Activated CD4-positive, alpha-beta T cell treated with anti-CD3 and anti-CD28 coated beads, Interleukin-2, amount 50 U/mL, for 1 hour (primary cell): ENCODE measurements around the gene SLC30A10.
"Not testable (repeated sequence)": the region's sequence is repeated elsewhere in the genome, so short reads cannot be mapped to it uniquely, and the experiment has no call there.

Experiments used
- DNase-seq: peaks from one replicate; pipeline ENCODE4 v3.0.0-alpha.2; 2020

SLC30A10 gene

GRCh38 chr1:219927956-219928790 is at the start of gene SLC30A10:
TSS of gene SLC30A10 (minus strand) at chr1:219928557. CDS start at chr1:219928440, 117 bp downstream.
- no peak for DNase-seq

GRCh38 chr1:219973213-219973612 is 44.9 kb upstream of the SLC30A10 start:
- no peak for DNase-seq

- DNase-seq: no peak
Measured at GRCh38 chr1:219967361-219967760, 39.0 kb upstream of the SLC30A10 start.

GRCh38 chr1:219966071-219966349 is 37.7 kb upstream of the SLC30A10 start:
- DNase-seq: no peak

GRCh38 chr1:219965285-219966070 is 37.1 kb upstream of the SLC30A10 start:
- no peak for DNase-seq

GRCh38 chr1:219963432-219963831 is 35.1 kb upstream of the SLC30A10 start:
- no peak for DNase-seq

- DNase-seq: no peak
Measured at GRCh38 chr1:219961684-219962083, 33.3 kb upstream of the SLC30A10 start.

- DNase-seq: no peak
Measured at GRCh38 chr1:219959540-219960203, 31.3 kb upstream of the SLC30A10 start.

GRCh38 chr1:219958875-219959417 is 30.6 kb upstream of the SLC30A10 start:
- no peak for DNase-seq

- no peak for DNase-seq
Measured at GRCh38 chr1:219954736-219955421, 26.5 kb upstream of the SLC30A10 start.

GRCh38 chr1:219954052-219954451 is 25.7 kb upstream of the SLC30A10 start:
- no peak for DNase-seq

- no peak for DNase-seq
Measured at GRCh38 chr1:219952361-219952760, 24.0 kb upstream of the SLC30A10 start.

GRCh38 chr1:219949227-219949626 is 20.9 kb upstream of the SLC30A10 start:
- not testable (repeated sequence) for DNase-seq

- not testable (repeated sequence) for DNase-seq
Measured at GRCh38 chr1:219948766-219949165, 20.4 kb upstream of the SLC30A10 start.

GRCh38 chr1:219945795-219946194 is 17.4 kb upstream of the SLC30A10 start:
- DNase-seq: no peak

GRCh38 chr1:219941179-219942118 is 13.1 kb upstream of the SLC30A10 start:
- no peak for DNase-seq

GRCh38 chr1:219940707-219941106 is 12.3 kb upstream of the SLC30A10 start:
- no peak for DNase-seq

GRCh38 chr1:219938706-219939105 is 10.3 kb upstream of the SLC30A10 start:
- no peak for DNase-seq

- DNase-seq: not testable (repeated sequence)
Measured at GRCh38 chr1:219933763-219934162, 5.4 kb upstream of the SLC30A10 start.

GRCh38 chr1:219931033-219931432 is 2.7 kb upstream of the SLC30A10 start:
- DNase-seq: no peak

- DNase-seq: no peak
Measured at GRCh38 chr1:219928791-219929118, 398 bp upstream of the SLC30A10 start.
